Upper lobe of left lung (tissue), 4 donors: ENCODE results near the gene DCPS.

Experiments used
- POLR2A ChIP-seq, 4 donors: fragments of 450-650 bp; IDR thresholded peaks; one replicate each; pipeline ENCODE4 v1.5.1; 2016 to 2017; ENCODE audit warnings: antibody characterized with exemption in 4 of 4, mild to moderate bottlenecking in 2 of 4
- POLR2AphosphoS5 ChIP-seq, 2 donors: sonication (generic); formaldehyde crosslinking; IDR thresholded peaks; one replicate each; pipeline ENCODE4 v1.5.1; 2017; ENCODE audit warnings: antibody characterized with exemption in 2 of 2

DNA sequence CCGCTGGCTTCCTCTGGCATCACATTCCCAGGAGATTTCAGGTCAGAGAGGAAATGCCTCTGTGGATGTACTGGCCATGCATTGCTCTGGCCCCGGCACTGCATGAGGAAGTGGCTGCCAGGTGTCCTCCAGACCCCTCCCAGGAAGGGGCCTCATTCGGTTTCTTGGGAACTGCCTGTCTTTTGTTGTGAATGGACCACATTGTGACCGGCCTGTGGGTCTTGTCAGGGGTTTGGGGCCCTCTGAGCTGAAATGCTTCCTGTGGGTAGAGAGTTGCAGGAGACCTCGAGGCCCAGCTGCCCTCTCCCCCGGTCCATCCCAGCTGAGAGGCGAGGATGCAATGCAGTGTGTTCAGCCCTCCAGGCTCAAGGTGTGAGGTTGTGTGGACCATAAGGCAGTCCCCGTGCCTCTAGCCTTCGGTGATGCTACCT is 32.8 kb downstream of the DCPS start:
- TF ChIP-seq POLR2A (IDR thresholded peaks at IDR 0.05) (no peak), POLR2AphosphoS5 (IDR thresholded peaks at IDR 0.05) (no peak)
